ENCODE measurements around the gene D2HGDH.

D2HGDH gene

DNA sequence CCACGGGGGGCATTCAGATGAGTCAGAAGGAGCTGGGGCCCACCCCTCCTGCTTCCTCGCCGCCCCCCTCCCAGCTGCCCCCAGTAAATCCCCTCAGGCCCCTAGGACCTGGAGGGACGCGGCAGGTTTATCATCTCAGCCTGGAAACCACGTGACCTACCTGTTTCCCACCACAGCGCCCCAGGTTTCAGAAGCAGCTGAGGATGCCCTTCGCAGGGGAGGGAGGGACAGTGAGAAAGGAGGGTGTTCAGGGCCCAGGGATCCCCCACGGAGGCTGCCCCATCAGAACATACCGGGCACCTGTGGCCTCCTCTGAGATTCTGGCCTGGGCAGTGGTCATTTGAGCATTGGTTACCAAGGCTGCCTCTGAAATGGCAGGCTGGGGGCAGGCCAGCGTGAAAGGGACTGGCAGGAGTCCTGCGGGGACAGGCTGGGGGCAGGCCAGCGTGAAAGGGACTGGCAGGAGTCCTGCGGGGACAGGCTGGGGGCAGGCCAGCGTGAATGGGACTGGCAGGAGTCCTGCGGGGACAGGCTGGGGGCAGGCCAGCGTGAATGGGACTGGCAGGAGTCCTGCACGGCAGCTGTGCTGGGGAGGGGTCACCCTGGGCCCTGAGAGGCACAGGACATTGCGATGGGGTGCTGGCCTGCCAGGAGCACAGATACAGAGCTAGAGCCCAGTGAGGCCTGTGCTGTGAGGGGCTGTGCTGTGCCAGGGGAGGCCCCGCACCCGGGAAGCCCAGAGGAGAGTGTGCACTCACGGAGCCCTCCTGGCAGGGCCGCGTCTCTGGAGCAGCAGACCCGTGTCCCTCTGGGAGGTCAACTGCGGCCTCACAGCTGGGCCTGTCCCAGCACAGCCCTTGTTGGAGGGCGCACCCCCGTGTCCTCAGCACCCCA lies 76.1 kb downstream of the D2HGDH start:
- no peaks in the 10 kb centered on the region; the same call in 1 of the 2 replicates for H3K27me3 ChIP-seq (replicated peaks; ENCODE audit: control insufficient read depth, insufficient read depth, low read length)
- H3K36me3 ChIP-seq (ENCODE audit: control insufficient read depth, insufficient read depth, low read length) = no peaks in the 10 kb centered on the region
- H3K4me3 ChIP-seq (replicated peaks; ENCODE audit: low read depth, low read length) = no peak overlapping the region
- TF ChIP-seq, protein P1, sequence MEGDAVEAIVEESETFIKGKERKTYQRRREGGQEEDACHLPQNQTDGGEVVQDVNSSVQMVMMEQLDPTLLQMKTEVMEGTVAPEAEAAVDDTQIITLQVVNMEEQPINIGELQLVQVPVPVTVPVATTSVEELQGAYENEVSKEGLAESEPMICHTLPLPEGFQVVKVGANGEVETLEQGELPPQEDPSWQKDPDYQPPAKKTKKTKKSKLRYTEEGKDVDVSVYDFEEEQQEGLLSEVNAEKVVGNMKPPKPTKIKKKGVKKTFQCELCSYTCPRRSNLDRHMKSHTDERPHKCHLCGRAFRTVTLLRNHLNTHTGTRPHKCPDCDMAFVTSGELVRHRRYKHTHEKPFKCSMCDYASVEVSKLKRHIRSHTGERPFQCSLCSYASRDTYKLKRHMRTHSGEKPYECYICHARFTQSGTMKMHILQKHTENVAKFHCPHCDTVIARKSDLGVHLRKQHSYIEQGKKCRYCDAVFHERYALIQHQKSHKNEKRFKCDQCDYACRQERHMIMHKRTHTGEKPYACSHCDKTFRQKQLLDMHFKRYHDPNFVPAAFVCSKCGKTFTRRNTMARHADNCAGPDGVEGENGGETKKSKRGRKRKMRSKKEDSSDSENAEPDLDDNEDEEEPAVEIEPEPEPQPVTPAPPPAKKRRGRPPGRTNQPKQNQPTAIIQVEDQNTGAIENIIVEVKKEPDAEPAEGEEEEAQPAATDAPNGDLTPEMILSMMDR (IDR thresholded peaks at IDR 0.05; ENCODE audit: insufficient read depth, low read length, poor library complexity, severe bottlenecking) = no peak
- DNase-seq (ENCODE audit: extremely low read depth, insufficient read length) = no peak

DNA sequence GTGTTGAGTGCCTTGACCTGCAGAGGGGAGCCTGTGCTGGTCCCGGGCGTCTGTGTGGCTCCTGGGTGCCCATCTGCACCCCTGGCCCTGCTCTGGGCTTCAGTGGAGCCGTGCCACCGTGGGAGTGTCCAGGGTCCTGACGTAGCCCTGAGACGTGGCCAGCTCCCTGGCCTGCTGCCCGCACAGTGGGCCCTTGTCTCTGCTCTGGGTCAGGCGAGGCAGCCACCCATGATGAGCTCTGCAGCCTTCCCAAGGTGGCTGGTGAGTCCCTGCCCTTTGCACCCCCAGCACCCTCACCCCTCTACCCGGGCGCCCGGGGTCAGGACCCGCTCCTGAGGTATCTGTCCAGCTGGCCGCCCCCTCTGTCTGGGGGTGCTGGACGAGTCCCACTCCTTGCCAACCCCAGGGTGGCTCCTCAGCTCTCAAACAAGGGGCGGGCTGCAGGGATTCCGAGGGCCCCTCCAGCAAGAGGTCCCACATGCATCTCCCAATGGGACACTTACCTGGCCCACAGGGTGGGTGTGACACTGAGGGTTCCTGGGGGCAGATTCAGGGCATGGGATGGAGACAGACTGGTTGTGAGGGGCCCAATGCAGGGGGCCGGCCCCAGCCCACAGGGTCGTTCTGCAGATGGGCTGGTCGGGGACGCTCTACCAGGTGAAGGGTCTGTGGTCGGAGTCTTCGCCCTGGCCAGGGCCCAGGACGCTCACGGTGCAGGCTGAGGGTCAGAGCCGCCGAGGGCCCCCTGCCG lies 76.9 kb downstream of the D2HGDH start:
- Histone ChIP-seq H3K27me3 (replicated peaks; ENCODE audit: control insufficient read depth, insufficient read depth, low read length) (no peaks in the 10 kb centered on the region; the same call in 1 of the 2 replicates), H3K4me3 (replicated peaks; ENCODE audit: low read depth, low read length) (no peak overlapping the region), H3K36me3 (ENCODE audit: control insufficient read depth, insufficient read depth, low read length) (no peaks in the 10 kb centered on the region)
- TF ChIP-seq, protein P1 (IDR thresholded peaks at IDR 0.05; ENCODE audit: insufficient read depth, low read length, poor library complexity, severe bottlenecking) = no peak
- DNase-seq (ENCODE audit: extremely low read depth, insufficient read length) = no peak

- H3K36me3 ChIP-seq (ENCODE audit: control insufficient read depth, insufficient read depth, low read length) = no peaks in the 10 kb centered on the region
These were observed 77.7 kb downstream of the D2HGDH start for GRCh38 chr2:241811952-241812729.

DNA sequence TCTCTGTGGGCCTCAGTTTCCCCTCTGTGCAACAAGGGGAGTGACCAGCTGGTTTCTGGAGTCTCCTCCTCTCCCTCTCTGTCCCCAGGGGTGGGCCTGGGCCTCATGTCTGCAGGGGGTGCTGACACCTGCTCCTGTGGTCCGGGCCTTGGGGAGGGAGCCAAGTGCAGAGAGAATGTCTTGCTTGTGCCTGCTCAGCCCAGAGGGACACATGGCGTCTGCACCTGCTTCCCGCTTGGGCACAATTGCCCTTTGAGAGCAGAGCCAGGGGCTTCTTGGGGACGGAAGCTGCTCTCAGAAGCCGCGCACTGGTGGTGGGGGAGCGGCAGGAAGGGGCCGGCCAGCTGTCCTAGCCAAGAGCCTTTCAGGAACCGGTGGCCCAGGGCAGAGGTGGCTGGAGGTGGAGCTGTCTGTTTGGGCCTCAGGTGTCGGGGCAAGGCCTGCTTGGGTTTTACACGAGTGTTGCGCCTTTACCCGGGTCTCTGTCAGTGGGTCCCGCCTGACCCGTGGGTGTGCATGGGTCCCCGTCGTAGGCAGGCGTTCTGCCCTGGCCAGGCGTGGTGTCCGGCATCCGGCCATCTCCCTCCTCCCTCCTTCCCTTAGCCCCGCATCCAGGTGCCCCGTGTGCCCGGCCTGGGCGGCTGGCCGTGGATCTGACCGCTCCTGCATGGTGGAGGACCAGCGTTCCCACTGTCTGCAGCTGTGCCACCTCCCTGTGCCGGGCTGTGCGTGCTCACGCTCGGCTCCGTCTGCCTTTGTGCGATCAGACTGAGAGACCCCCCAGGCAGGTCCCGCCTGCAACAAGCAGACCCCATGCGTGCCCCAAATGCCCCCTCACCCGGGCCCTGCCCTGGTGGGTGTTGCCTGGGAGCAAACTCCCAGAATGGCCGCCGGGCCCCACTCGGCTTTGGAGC lies 78.6 kb downstream of the D2HGDH start:
- H3K4me3 ChIP-seq (replicated peaks; ENCODE audit: low read depth, low read length) = no peak overlapping the region
- H3K36me3 ChIP-seq (ENCODE audit: control insufficient read depth, insufficient read depth, low read length) = no peaks in the 10 kb centered on the region
- no peak for DNase-seq (ENCODE audit: extremely low read depth, insufficient read length)
- H3K27me3 ChIP-seq (replicated peaks; ENCODE audit: control insufficient read depth, insufficient read depth, low read length) = no peaks in the 10 kb centered on the region; the same call in 1 of the 2 replicates
- TF ChIP-seq, protein P1 (IDR thresholded peaks at IDR 0.05; ENCODE audit: insufficient read depth, low read length, poor library complexity, severe bottlenecking) = no peak

More at GRCh38 chr2:241811952-241812729, 77.7 kb downstream of the D2HGDH start:
- no peaks in the 10 kb centered on the region; the same call in 1 of the 2 replicates for H3K27me3 ChIP-seq (replicated peaks; ENCODE audit: control insufficient read depth, insufficient read depth, low read length)
- TF ChIP-seq, protein P1 (IDR thresholded peaks at IDR 0.05; ENCODE audit: insufficient read depth, low read length, poor library complexity, severe bottlenecking) = no peak
- no peak overlapping the region for H3K4me3 ChIP-seq (replicated peaks; ENCODE audit: low read depth, low read length)
- no peak for DNase-seq (ENCODE audit: extremely low read depth, insufficient read length)
